Activated CD8-positive, alpha-beta memory T cell treated with anti-CD3 and anti-CD28 coated beads for 24 hours (primary cell): Measurements from ENCODE around the gene PMEL.
"Not testable (repeated sequence)": the region's sequence is repeated elsewhere in the genome, so short reads cannot be mapped to it uniquely, and the experiment has no call there.

Source experiments
- DNase-seq: peaks from one replicate; pipeline ENCODE4 v3.0.0-alpha.2; 2020

The PMEL gene

DNA sequence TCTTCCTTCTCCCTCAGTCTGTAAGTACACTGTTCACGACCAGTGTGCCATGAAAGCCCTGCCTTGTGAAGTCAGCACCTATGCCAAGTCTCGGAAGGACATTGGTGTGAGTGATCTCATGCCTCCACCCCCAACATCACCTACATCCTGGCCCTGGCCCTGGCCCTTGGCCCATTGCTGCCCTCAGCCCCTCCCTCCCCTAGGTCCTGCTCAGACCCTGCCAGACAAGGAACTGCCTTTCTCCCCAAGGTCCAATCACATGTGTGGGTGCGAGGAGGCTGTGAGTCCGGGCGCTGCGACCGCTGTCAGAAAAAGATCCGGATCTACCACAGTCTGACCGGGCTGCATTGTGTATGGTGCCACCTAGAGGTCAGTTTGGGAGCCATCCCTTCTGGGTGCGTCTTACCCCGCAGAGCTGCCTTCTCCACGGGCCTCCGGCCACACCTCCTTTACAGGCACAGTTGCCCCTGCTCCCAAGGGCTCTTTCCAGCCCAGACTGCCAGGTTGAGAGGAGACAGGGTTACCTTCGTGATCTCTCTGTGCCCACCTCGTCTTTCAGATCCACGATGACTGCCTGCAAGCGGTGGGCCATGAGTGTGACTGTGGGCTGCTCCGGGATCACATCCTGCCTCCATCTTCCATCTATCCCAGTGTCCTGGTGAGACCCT lies 25.6 kb downstream of the PMEL start:
- peak; percentile 92 for DNase-seq

GRCh38 chr12:55938826-55939501 lies 26.9 kb downstream of the PMEL start:
- no peak for DNase-seq

GRCh38 chr12:55937981-55938380 lies 27.9 kb downstream of the PMEL start:
- no peak for DNase-seq

GRCh38 chr12:55935738-55936151 lies 30.1 kb downstream of the PMEL start:
- peak; percentile 70 for DNase-seq

DNA sequence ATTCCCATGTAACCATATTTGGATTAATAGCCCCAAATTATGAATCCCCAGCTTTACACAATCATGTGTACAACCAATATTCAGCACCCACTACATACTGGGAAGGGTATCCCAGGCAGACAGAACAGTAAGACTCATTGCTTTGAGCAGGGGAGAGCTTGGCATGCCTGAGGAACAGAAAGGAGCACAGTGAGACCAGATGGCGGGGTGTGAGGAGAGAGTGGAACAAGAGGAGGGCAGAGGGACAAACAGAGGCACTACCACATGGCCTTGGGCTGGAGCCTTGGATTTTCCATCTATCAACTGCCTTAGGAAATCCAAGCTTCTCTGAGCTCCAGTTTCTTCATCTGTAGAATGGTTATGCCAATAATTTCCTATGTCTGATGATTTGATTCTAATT lies 31.1 kb downstream of the PMEL start:
- DNase-seq = no peak

DNA sequence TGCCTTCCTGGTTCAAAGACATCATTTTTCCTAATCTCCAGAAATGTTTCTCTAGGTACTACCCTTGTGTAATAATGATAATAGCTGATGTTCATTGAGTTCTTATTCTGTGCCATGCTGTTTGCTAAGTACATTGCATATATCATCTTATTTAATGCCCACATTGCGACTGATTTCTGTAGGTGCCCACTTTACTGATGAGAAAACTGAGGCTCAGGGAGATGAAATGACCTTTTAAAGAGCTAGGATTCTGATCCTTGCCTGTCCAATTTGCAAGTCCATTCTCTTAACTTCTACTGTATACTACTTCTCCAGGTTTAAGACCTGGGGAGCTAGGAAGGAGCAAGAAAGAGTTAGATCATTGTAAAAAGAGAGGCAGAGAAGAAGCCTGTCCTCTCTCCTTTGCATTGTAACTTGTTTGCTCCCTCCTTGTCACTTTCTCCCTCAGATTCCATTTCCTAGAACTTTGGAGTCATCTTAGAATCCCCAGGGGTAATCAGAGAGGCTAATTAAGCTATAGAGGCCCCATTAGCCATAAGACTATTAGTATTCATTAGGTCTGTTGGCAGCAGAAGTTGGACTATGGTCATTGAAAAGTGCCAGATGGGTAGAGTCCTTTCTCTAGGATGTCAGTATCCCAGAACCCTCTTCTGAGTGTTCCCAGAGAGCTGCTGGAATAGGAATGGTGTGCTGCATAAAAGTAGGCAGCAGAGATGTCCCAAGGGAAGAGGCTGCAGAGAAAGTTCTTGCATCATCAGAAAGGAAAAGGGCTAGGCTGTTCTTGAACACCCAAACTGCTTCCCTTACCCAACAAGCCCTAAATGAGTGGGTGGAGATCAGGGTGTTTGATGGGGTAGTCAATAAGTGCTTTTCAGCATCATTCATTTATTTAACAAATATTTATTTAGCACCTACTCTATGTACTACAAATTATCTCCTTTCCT lies 31.8 kb downstream of the PMEL start:
- no peak for DNase-seq

GRCh38 chr12:55933169-55933798 lies 32.6 kb downstream of the PMEL start:
- DNase-seq = no peak

GRCh38 chr12:55932551-55932910 lies 33.3 kb downstream of the PMEL start:
- peak; percentile 69 for DNase-seq

- peak; percentile 75 for DNase-seq
These were observed 33.9 kb downstream of the PMEL start for GRCh38 chr12:55931780-55932550.

DNA sequence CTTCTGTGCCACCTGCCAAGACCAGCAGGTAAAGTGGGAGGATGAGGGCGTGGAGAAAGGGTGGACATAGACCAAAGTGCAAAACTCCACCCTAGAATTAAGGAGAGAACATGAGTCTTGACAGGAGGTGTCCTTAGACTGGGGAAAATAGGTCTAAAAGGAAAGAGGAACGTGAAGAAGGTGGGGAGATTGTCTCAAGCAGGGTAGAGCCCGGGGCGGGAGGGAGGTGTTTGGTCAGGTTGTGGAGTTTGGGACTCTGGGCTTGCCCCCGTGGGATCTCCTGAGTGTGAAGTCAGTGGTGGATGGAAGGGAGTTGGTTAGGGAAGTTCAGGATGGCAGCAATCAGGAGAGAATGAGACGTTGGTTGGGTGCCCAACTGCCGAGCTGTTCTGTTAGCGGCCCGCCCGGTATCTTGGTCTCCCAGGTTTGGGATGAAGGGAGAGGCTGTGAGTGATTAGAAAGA lies 34.5 kb downstream of the PMEL start:
- no peak for DNase-seq

DNA sequence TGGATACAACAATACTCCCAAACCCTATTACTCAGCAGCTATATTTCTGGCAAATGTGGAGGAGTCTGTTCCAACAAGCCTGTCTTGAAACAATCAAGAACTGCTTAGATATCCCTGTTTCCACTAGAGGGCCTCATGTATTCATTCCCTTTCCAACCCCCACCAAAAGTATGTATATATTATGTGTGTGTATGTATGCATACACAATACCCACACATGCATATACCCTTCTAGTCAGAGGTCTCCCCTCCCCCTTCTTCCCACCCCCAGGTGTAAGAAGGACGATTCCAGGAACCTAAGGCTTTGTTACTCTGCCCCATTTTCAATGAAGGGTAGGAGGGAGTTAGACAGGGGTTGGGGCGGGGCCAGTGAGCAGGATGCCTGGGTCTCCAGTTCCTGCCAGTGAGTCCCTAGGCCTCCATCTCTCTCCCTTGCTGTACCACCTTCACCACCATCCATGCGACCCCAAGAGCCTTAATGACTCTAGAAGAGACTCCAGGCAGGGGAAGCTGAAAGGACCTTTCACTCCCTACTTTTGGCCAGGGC lies 35.0 kb downstream of the PMEL start, which contains the start of gene DGKA:
TSS of gene DGKA (plus strand) at position 392 of the 546 bp plus-strand sequence. CDS start 5,342 bp downstream, outside the sequence.
- peak; percentile 89 for DNase-seq

DNA sequence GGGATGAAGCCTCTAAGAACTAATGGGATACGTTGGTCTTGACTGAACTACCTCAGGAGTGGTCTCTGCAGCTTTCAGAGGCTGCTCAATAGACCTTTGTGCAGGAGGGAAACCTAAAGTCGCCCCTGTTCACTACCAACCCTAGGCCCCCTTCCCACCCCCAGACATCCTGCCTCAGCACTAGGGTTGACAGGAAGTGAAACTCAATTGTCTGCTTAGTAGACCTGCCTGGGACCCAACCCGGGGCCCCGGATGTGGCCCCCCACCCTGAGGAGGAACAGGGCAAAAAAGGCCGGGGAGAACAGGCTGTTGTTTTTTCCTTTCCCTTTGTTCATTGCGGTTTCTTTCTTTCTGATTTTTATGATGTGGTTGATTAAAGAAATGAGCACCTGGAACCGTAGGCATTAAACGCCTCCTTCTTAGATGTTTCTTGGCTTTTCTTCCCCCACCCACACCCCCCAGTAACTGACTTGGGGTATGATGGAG lies 36.5 kb downstream of the PMEL start:
- DNase-seq = peak; percentile 88

GRCh38 chr12:55927588-55928502 lies 38.0 kb downstream of the PMEL start, which contains the start of gene PYM1:
Gene PYM1, minus strand, starts transcription at chr12:55927894. Its CDS starts 133 bp downstream, at chr12:55927761.
- DNase-seq = peak; percentile 84

- DNase-seq = peak; percentile 98
These were observed 38.9 kb downstream of the PMEL start for GRCh38 chr12:55926738-55927587.

DNA sequence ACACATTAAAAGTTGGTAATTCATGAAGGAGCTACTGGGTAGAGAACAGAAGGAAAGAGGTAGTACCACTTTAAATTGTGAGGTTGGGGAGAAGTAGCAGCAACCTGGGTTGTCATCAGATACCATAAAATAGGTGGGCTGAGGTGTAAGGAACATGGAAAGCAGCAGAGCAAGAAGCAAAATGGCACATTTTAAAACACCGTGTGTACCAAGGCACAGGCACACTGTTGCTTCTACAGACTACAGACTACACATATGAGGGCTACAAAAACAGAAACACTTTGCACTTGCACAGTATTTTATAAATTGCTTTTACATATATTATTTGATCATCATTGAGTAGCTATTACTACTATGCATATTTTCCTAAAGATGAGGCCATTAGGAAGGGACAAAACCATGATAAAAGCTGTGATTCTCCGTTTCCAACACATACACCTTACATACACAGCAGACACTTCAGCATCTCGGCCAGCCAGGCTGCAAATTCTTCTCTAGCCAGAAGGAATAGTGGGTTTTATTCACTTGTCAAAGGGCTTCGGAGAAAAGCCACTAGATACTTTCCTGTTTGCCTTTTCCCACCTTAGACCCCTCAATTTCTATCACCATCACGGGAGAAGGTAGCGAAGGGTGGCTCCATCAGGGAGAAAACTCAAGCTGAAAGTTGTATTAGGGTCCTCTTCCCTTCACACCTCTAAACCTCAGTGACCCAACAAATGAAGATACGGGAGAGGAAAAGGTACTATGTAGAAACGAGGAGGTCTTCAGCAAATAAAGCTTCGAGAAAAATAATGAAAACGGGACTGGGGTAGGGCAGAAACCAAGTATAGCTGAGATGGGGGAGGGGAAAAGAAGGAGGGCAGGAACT lies 39.7 kb downstream of the PMEL start:
- no peak for DNase-seq

DNA sequence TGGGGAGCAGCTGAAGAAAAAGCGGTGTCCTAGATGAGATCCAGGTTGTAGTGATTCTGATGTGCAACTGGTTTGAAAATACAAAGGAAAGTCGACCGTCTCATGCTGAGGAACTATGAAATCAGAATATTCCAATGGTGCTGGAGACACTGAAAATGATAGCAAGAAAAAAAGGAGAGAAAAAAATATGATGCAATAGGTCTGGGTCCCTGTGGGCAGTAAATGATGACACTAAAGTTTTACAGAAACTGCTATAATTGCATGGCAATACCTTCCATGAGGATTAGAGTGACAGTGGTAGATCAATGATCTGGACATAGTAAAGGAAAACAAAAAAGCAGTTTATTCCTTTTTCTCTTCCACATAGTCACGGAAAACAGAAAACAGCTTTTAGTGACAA lies 40.5 kb downstream of the PMEL start:
- DNase-seq = no peak

GRCh38 chr12:55923648-55924047 lies 42.2 kb downstream of the PMEL start:
- DNase-seq = not testable (repeated sequence)

DNA sequence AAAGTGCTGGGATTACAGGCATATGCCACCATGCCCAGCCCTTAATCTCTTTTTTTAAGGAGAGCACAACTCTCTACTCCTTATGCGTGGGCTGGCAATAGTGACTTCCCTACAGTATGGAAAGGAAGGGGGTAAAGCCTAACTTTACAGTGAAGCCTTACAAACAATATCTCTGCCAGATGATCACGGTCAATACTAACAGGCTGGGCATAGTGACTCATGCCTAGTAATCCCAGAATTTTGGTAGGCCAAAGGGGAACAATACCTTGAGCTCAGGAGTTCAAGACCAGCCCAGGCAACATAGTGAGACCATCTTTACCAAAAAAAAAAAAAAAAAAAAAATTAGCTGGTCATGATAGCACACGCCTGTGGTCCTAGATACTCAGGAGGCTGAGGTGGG lies 43.7 kb downstream of the PMEL start:
- DNase-seq = no peak
